HepG2 (cell line): ENCODE measurements around the gene STKLD1. TPM values are rescaled to one million over a fixed set of nuclear protein-coding genes. Genes with fewer than 3 reads are reported as not detected.

Experiments
- ARHGAP35 ChIP-seq: sonication (generic); formaldehyde crosslinking; IDR thresholded peaks from 2 replicates; pipeline ENCODE4 v1.9.0; 2022; ENCODE audit warnings: mild to moderate bottlenecking, inconsistent platforms, moderate library complexity, missing genetic modification reagents, borderline replicate concordance
- ATF6 ChIP-seq: sonication (generic); formaldehyde crosslinking; conservative IDR thresholded peaks from 2 replicates; pipeline ENCODE4 v1.4.0; 2020; ENCODE audit warnings: missing genetic modification reagents
- EEA1 ChIP-seq: sonication (generic); formaldehyde crosslinking; IDR thresholded peaks from 2 replicates; pipeline ENCODE4 v1.5.1; 2020; ENCODE audit warnings: mild to moderate bottlenecking, missing genetic modification reagents, borderline replicate concordance
- ERF ChIP-seq: IDR thresholded peaks from 2 replicates; pipeline ENCODE4 v1.6.1; 2018; ENCODE audit warnings: missing biosample characterization, missing genetic modification reagents
- FOXC1 ChIP-seq: sonication (generic); formaldehyde crosslinking; IDR thresholded peaks from 2 replicates; pipeline ENCODE4 v1.8.0; 2022; ENCODE audit warnings: mild to moderate bottlenecking, missing genetic modification reagents, borderline replicate concordance
- HDAC2 ChIP-seq: sonication (generic); formaldehyde crosslinking; IDR thresholded peaks from 2 replicates; pipeline ENCODE4 v1.4.0; 2020; ENCODE audit warnings: missing genetic modification reagents
- HNF4G ChIP-seq, 2 experiments: sonication (generic) in 1 of 2; formaldehyde crosslinking in 1 of 2; IDR thresholded peaks; 2 replicates each; pipeline versions ENCODE4 v1.4.0 to v1.6.1; 2011 to 2020; ENCODE audit warnings: borderline replicate concordance in 2 of 2, low read depth in 2 of 2, mild to moderate bottlenecking in 2 of 2, low read length in 1 of 2, missing genetic modification reagents in 1 of 2, moderate library complexity in 1 of 2
- HOXA9 ChIP-seq: sonication (generic); formaldehyde crosslinking; IDR thresholded peaks from 2 replicates; pipeline ENCODE4 v1.8.1; 2022; ENCODE audit warnings: missing genetic modification reagents, mild to moderate bottlenecking, moderate library complexity, borderline replicate concordance
- KAT7 ChIP-seq: IDR thresholded peaks from 2 replicates; pipeline ENCODE4 v1.6.1; 2018; ENCODE audit warnings: borderline replicate concordance, missing compliant biosample characterization
- MXI1 ChIP-seq: IDR thresholded peaks from 3 replicates; pipeline ENCODE4 v1.6.1; 2012; ENCODE audit warnings: low read depth, low read length, inconsistent platforms, borderline replicate concordance
- NR3C1 ChIP-seq: sonication (generic); formaldehyde crosslinking; IDR thresholded peaks from 2 replicates; pipeline ENCODE4 v1.4.0; 2020; ENCODE audit warnings: missing genetic modification reagents
- PCBP2 ChIP-seq: fragments of 200-400 bp; formaldehyde crosslinking; optimal IDR thresholded peaks from 2 replicates; pipeline ENCODE3; 2018; ENCODE audit warnings: low read length, low read depth; ENCODE audit not compliant: poor library complexity, severe bottlenecking
- PLSCR1 ChIP-seq: sonication (generic); formaldehyde crosslinking; IDR thresholded peaks from 2 replicates; pipeline ENCODE4 v1.5.0; 2020; ENCODE audit warnings: missing genetic modification reagents, mild to moderate bottlenecking, borderline replicate concordance
- POLR2AphosphoS2 ChIP-seq: IDR thresholded peaks from 2 replicates; pipeline ENCODE4 v1.6.1; 2011; ENCODE audit warnings: low read depth, low read length, improper control_type of control experiment
- ZBTB21 ChIP-seq: sonication (generic); formaldehyde crosslinking; IDR thresholded peaks from 2 replicates; pipeline ENCODE4 v1.4.0; 2020; ENCODE audit warnings: missing genetic modification reagents
- ZBTB49 ChIP-seq: sonication (generic); formaldehyde crosslinking; IDR thresholded peaks from 2 replicates; pipeline ENCODE4 v1.4.0; 2020; ENCODE audit warnings: missing genetic modification reagents, borderline replicate concordance
- ZFYVE20 ChIP-seq: sonication (generic); formaldehyde crosslinking; IDR thresholded peaks from 2 replicates; pipeline ENCODE4 v1.8.0; 2023; ENCODE audit warnings: low read depth, mild to moderate bottlenecking, moderate library complexity, missing genetic modification reagents, borderline replicate concordance
- ZGPAT ChIP-seq: IDR thresholded peaks from 2 replicates; pipeline ENCODE4 v1.6.1; 2016; ENCODE audit warnings: mild to moderate bottlenecking
- ZNF432 ChIP-seq: sonication (generic); formaldehyde crosslinking; IDR thresholded peaks from 2 replicates; pipeline ENCODE4 v1.5.0; 2020; ENCODE audit warnings: missing genetic modification reagents, mild to moderate bottlenecking, borderline replicate concordance
- ZNF737 ChIP-seq: sonication (generic); formaldehyde crosslinking; IDR thresholded peaks from 2 replicates; pipeline ENCODE4 v1.5.0; 2020; ENCODE audit warnings: missing genetic modification reagents, mild to moderate bottlenecking, borderline replicate concordance
- ZNF841 ChIP-seq: sonication (generic); formaldehyde crosslinking; IDR thresholded peaks from 2 replicates; pipeline ENCODE4 v1.8.1; 2023; ENCODE audit warnings: missing genetic modification reagents, borderline replicate concordance
- polyA plus RNA-seq, 8 experiments: library from polyadenylated mRNA; depleted of rRNA in 3 of 8; stranded (reverse) in 7 of 8; unstranded in 1 of 8; fragments of >200 nt; fragmentation: Illumina TruSeq in 4 of 8; extraction: Trizol in 4 of 8; gene quantifications; 2 replicates each; pipeline versions ENCODE4 v1.2.1 to v1.2.3, GENCODE V29; 2011 to 2016; ENCODE audit warnings: low read depth in 4 of 8, missing spikeins in 1 of 8, mixed read lengths in 1 of 8; ENCODE audit not compliant: insufficient read depth in 1 of 8
- total RNA-seq, 5 experiments: library from RNA; depleted of rRNA; stranded (reverse); fragments of >200 nt; fragmentation: Illumina TruSeq; extraction: Trizol; gene quantifications; 2 replicates each; pipeline ENCODE4 v1.2.3, GENCODE V29; 2016; ENCODE audit warnings: low read depth in 1 of 5

Gene STKLD1
- total and polyA plus RNA-seq, 2 of the 13 experiments (the other 11 are each of a cell fraction or from before 2014, with no cell fraction given) = 1.5 to 2.2 TPM

DNA sequence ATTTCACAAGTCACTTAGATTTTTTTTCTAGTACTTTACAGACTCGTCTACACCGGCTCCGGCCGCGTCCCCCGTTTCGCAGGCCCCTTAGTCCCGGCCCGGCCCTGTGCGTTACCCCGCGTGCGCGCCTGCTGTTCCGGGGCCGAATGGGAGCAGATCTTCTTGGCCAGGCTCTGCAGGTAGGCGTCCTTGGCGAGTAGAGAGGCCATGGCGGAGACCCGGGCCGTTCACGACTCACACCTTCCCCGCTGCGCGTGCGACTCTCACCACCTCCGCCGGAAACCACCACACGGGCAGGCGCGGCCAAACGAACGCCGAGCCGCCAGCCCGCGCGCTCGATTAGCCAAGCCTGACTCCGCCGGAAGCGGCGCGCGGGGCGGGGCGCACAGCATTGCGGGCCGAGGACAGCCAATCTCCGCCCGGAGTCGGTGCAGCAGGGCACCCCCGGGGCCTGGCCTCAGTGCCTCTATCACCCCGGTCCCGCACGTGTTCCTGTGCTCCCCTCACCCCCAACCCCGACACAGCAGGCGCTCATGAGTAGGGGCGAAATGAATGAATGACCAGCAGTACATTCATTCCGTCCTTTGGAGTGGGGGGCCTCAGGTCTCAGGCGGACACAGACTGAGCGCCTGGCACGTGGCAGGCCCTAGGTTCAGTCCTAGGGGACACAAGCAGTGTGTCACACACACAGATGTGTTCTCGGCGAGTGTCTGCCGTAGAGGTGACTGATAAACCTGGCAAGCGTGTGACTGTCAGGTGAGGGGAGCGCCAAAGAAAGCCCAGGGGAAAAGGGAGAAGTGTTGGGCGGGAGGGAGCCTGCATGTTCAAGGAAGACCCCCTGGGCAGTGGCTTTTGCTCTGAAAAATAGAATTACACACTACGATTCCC is 40.0 kb upstream of the STKLD1 start, which contains the start of gene SURF6 (continued):
- TF ChIP-seq ZNF841 (CRISPR knock-in tag) (no peak), ATF6 (CRISPR knock-in tag) (no peak), ZGPAT (CRISPR knock-in tag) (peak; percentile 93), PCBP2 (no peak), PLSCR1 (CRISPR knock-in tag) (0 out of 2 replicates have a peak, but pooled peaks have one; percentile 7), FOXC1 (CRISPR knock-in tag) (0 out of 2 replicates have a peak, but pooled peaks have one; percentile 88), ARHGAP35 (peak; percentile 89; the same call in 1 of the 2 replicates), ZBTB21 (CRISPR knock-in tag) (peak; percentile 32; the same call in 1 of the 2 replicates), MXI1 (peak; percentile 97), HOXA9 (CRISPR knock-in tag) (0 out of 2 replicates have a peak, but pooled peaks have one; percentile 26), ZNF432 (no peak), HDAC2 (CRISPR knock-in tag) (peak; percentile 90), EEA1 (CRISPR knock-in tag) (peak; percentile 98), ZNF737 (no peak), ZBTB49 (no peak), HNF4G (IDR thresholded peaks at IDR 0.05; ENCODE audit: borderline replicate concordance, low read depth, low read length) (no peak), HNF4G (CRISPR knock-in tag; IDR thresholded peaks at IDR 0.05; ENCODE audit: borderline replicate concordance, low read depth) (0 out of 2 replicates have a peak, but pooled peaks have one; percentile 20), KAT7 (peak; percentile 84; the same call in 1 of the 2 replicates), NR3C1 (no peak), ZFYVE20 (CRISPR knock-in tag) (0 out of 2 replicates have a peak, but pooled peaks have one; percentile 72), ERF (CRISPR knock-in tag) (peak; percentile 96), POLR2AphosphoS2 (peak; percentile 100)
